DOHH2 (cell line): ENCODE data around the gene SUCLA2.

Source experiments
- H3F3A ChIP-seq: fragments of 200-600 bp; sonication (generic), shearing (Covaris generic); 2 replicates; pipeline ENCODE4 v1.6.0; 2016; ENCODE audit warnings: antibody characterized with exemption, mild to moderate bottlenecking; ENCODE audit not compliant: control insufficient read depth, insufficient read depth
- H3K27ac ChIP-seq: fragments of 200-600 bp; sonication (generic); 2 replicates; pipeline ENCODE4 v1.5.1; 2014; ENCODE audit warnings: low read depth, mild to moderate bottlenecking, low read length, moderate library complexity
- H3K27me3 ChIP-seq: fragments of 200-600 bp; sonication (generic); 2 replicates; pipeline ENCODE4 v1.6.1; 2014; ENCODE audit warnings: mild to moderate bottlenecking, low read length, mixed read lengths; ENCODE audit not compliant: control insufficient read depth
- H3K36me3 ChIP-seq: fragments of 200-600 bp; sonication (generic); 2 replicates; pipeline ENCODE4 v1.6.1; 2014; ENCODE audit warnings: mild to moderate bottlenecking, low read length, moderate library complexity, mixed read lengths; ENCODE audit not compliant: control insufficient read depth
- H3K4me1 ChIP-seq: fragments of 200-600 bp; sonication (generic); 2 replicates; pipeline ENCODE4 v1.6.1; 2014; ENCODE audit warnings: mild to moderate bottlenecking, low read length, mixed read lengths; ENCODE audit not compliant: control insufficient read depth
- H3K4me2 ChIP-seq: fragments of 200-600 bp; sonication (generic); 2 replicates; pipeline ENCODE4 v1.6.0; 2014; ENCODE audit warnings: mild to moderate bottlenecking, low read length, moderate library complexity
- H3K4me3 ChIP-seq: fragments of 200-600 bp; sonication (generic); 2 replicates; pipeline ENCODE4 v1.5.1; 2014; ENCODE audit warnings: mild to moderate bottlenecking, low read length, mixed read lengths
- H3K79me2 ChIP-seq: fragments of 200-600 bp; sonication (generic); 2 replicates; pipeline ENCODE4 v1.6.1; 2014; ENCODE audit warnings: mild to moderate bottlenecking, low read length, mixed read lengths; ENCODE audit not compliant: control insufficient read depth
- H3K9me2 ChIP-seq: fragments of 200-600 bp; sonication (generic); replicated peaks from 2 replicates; pipeline ENCODE4 v1.6.1; 2014; ENCODE audit warnings: mild to moderate bottlenecking, low read length, mixed read lengths; ENCODE audit not compliant: control insufficient read depth
- H3K9me3 ChIP-seq: fragments of 200-600 bp; sonication (generic); 2 replicates; pipeline ENCODE4 v1.6.1; 2014; ENCODE audit warnings: antibody characterized with exemption, low read length, mixed read lengths; ENCODE audit not compliant: control insufficient read depth, insufficient read depth
- H4K20me1 ChIP-seq: fragments of 200-600 bp; sonication (generic); 2 replicates; pipeline ENCODE4 v1.6.0; 2014; ENCODE audit warnings: low read depth, mild to moderate bottlenecking, antibody characterized with exemption, low read length, moderate library complexity; ENCODE audit not compliant: control insufficient read depth, insufficient read depth
- CTCF ChIP-seq: fragments of 200-600 bp; sonication (generic); IDR thresholded peaks from one replicate; pipeline ENCODE4 v1.5.1; 2014; ENCODE audit warnings: antibody characterized with exemption, mild to moderate bottlenecking, low read depth, low read length; ENCODE audit not compliant: poor library complexity, severe bottlenecking
- EZH2phosphoT487 ChIP-seq: fragments of 200-600 bp; sonication (generic); IDR thresholded peaks from 2 replicates; pipeline ENCODE4 v1.6.1; 2017; ENCODE audit warnings: borderline replicate concordance, mild to moderate bottlenecking, antibody characterized with exemption, low read length, moderate library complexity, mixed read lengths

The SUCLA2 gene

GRCh38 chr13:47997384-47997783 is 3.7 kb downstream of the SUCLA2 start:
- H3K79me2 ChIP-seq: peaks cover 73% of the 10 kb centered on the region
- H3K36me3 ChIP-seq: peaks cover 45% of the 10 kb centered on the region
- no peaks in the 10 kb centered on the region for H3K9me2 ChIP-seq
- no peak overlapping the region for H3K27ac ChIP-seq
- no peaks in the 10 kb centered on the region for H4K20me1 ChIP-seq
- no peaks in the 10 kb centered on the region for H3K9me3 ChIP-seq
- no peaks in the 10 kb centered on the region for H3F3A ChIP-seq
- peaks cover 14% of the 10 kb centered on the region for H3K4me1 ChIP-seq
- H3K27me3 ChIP-seq: no peaks in the 10 kb centered on the region
- H3K4me2 ChIP-seq: no peak overlapping the region
- TF ChIP-seq CTCF (no peak), EZH2phosphoT487 (no peak)
- no peak overlapping the region for H3K4me3 ChIP-seq

- Histone ChIP-seq H3F3A (no peaks in the 10 kb centered on the region; the same call in 1 of the 2 replicates), H3K4me2 (no peak overlapping the region), H3K36me3 (peaks cover 70% of the 10 kb centered on the region), H3K27me3 (no peaks in the 10 kb centered on the region), H4K20me1 (no peaks in the 10 kb centered on the region), H3K27ac (no peak overlapping the region), H3K79me2 (peaks cover 54% of the 10 kb centered on the region), H3K9me3 (no peaks in the 10 kb centered on the region), H3K4me3 (no peak overlapping the region), H3K9me2 (no peaks in the 10 kb centered on the region), H3K4me1 (no peaks in the 10 kb centered on the region)
- TF ChIP-seq CTCF: no peak
- TF ChIP-seq EZH2phosphoT487: no peak
Measured at GRCh38 chr13:47991859-47992258, 9.2 kb downstream of the SUCLA2 start.

DNA sequence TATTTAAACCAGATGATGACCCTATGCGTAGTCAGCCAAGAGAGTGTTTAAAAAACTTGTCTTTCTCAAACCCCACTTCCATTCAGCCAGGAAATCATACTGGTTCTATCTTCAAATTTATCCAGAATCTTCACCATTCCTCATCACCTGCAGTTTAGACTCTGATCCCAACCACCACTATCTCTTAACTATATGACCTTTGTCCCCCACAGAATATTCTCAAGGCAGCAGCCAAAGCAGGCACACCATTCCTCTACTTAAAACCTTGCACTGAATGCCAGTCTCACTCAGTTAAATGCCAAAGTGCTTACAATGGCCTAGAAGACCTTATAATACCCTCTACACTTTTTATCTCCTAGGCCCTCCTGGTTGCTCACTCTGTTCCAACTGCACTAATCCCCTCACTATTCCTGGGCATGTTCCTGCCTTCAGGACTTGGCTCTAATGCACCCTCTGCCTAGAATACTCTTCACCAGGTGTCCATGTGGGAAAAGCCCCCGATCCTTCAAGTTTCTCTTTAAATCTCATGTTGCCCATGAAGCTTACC is 10.1 kb downstream of the SUCLA2 start:
- peaks cover 76% of the 10 kb centered on the region for H3K36me3 ChIP-seq
- no peak overlapping the region for H3K4me2 ChIP-seq
- no peak overlapping the region for H3K4me3 ChIP-seq
- TF ChIP-seq CTCF: no peak
- no peak for TF ChIP-seq EZH2phosphoT487
- H3K27me3 ChIP-seq: no peaks in the 10 kb centered on the region
- no peaks in the 10 kb centered on the region for H3K9me3 ChIP-seq
- no peaks in the 10 kb centered on the region for H3K4me1 ChIP-seq
- H4K20me1 ChIP-seq: no peaks in the 10 kb centered on the region
- no peak overlapping the region for H3K27ac ChIP-seq
- H3K9me2 ChIP-seq: no peaks in the 10 kb centered on the region
- no peaks in the 10 kb centered on the region; the same call in 1 of the 2 replicates for H3F3A ChIP-seq
- H3K79me2 ChIP-seq: peaks cover 49% of the 10 kb centered on the region
